Activated CD4-positive, alpha-beta T cell treated with anti-CD3 and anti-CD28 coated beads, Interleukin-2, amount 10 ng/mL, durations not matched to agents 7 days and 5 days (primary cell): ENCODE results near the gene SLC25A48. TPM values are rescaled to one million over a fixed set of nuclear protein-coding genes. Genes with fewer than 3 reads are reported as not detected.

ENCODE experiments used
- CTCF ChIA-PET: fragments of 350-600 bp; sonication (Branson Sonifier 250); formaldehyde crosslinking; loops from one replicate; lab custom pipeline; 2021; ENCODE audit warnings: antibody characterized with exemption; lab: Charles Lee
- POLR2A ChIA-PET: fragments of 350-600 bp; sonication (Branson Sonifier 250); formaldehyde crosslinking; loops from one replicate; lab custom pipeline; 2021; ENCODE audit warnings: antibody characterized with exemption; lab: Charles Lee
- DNase-seq: peaks from one replicate; pipeline ENCODE4 v3.0.0-alpha.2; 2020
- H3K27ac Mint-ChIP-seq: one replicate; pipeline ENCODE4 v1.8.0; 2021; ENCODE audit warnings: mild to moderate bottlenecking, moderate library complexity, mixed read lengths
- H3K27me3 Mint-ChIP-seq: one replicate; pipeline ENCODE4 v1.8.0; 2021; ENCODE audit warnings: mixed read lengths
- H3K36me3 Mint-ChIP-seq: one replicate; pipeline ENCODE4 v1.8.0; 2021; ENCODE audit warnings: low read depth, mixed read lengths
- H3K4me1 Mint-ChIP-seq: one replicate; pipeline ENCODE4 v1.8.0; 2021; ENCODE audit warnings: mixed read lengths
- H3K4me3 Mint-ChIP-seq: one replicate; pipeline ENCODE4 v1.8.0; 2021; ENCODE audit warnings: mild to moderate bottlenecking, moderate library complexity, mixed read lengths
- H3K9me3 Mint-ChIP-seq: one replicate; pipeline ENCODE4 v1.8.0; 2021; ENCODE audit warnings: mixed read lengths
- total RNA-seq, 2 experiments: library from RNA; stranded (reverse); gene quantifications; one replicate each; pipeline ENCODE4 v1.2.3, GENCODE V29; 2021

The SLC25A48 gene
- total RNA-seq, 2 experiments from 2014 or later, result not detected

DNA sequence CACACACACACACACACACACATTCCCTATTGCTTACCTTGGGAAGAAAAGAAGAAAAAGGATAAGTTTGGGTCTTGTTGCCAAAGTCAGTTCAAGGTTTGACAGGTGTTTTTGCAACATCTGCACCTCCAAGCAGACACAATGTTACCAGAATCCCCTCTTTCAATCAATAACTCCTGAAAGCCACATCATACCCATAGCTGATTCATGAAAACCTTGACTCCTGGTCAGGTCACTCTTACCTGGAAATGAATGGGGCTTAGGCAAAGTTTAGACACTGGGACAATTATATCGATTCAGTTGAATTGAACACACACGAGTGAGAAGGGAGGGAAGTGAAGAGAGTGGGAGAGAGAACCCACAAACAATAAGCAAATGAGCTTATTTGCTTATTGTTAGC, 34.2 kb downstream of the SLC25A48 start:
- no peak for DNase-seq
- Mint-ChIP-seq H3K36me3 (no peaks in the 10 kb centered on the region), H3K9me3 (no peaks in the 10 kb centered on the region), H3K27ac (no peak overlapping the region), H3K4me1 (no peaks in the 10 kb centered on the region), H3K4me3 (no peak overlapping the region), H3K27me3 (no peaks in the 10 kb centered on the region)
- POLR2A ChIA-PET, result no interaction called here
- CTCF ChIA-PET, result no interaction called here

GRCh38 chr5:135869276-135869675, 34.8 kb downstream of the SLC25A48 start:
- H3K27me3 Mint-ChIP-seq, result no peaks in the 10 kb centered on the region
- no peaks in the 10 kb centered on the region for H3K36me3 Mint-ChIP-seq
- no peak overlapping the region for H3K4me3 Mint-ChIP-seq
- no peak overlapping the region for H3K27ac Mint-ChIP-seq
- POLR2A ChIA-PET, result no interaction called here
- H3K9me3 Mint-ChIP-seq, result no peaks in the 10 kb centered on the region
- CTCF ChIA-PET, result no interaction called here
- DNase-seq, result no peak
- H3K4me1 Mint-ChIP-seq, result no peaks in the 10 kb centered on the region

GRCh38 chr5:135869935-135870334, 35.5 kb downstream of the SLC25A48 start:
- DNase-seq, result no peak
- H3K36me3 Mint-ChIP-seq, result no peaks in the 10 kb centered on the region
- H3K9me3 Mint-ChIP-seq, result no peaks in the 10 kb centered on the region
- H3K4me3 Mint-ChIP-seq, result no peak overlapping the region
- no peaks in the 10 kb centered on the region for H3K4me1 Mint-ChIP-seq
- ChIA-PET CTCF (no interaction called here), POLR2A (no interaction called here)
- H3K27ac Mint-ChIP-seq, result no peak overlapping the region
- no peaks in the 10 kb centered on the region for H3K27me3 Mint-ChIP-seq

DNA sequence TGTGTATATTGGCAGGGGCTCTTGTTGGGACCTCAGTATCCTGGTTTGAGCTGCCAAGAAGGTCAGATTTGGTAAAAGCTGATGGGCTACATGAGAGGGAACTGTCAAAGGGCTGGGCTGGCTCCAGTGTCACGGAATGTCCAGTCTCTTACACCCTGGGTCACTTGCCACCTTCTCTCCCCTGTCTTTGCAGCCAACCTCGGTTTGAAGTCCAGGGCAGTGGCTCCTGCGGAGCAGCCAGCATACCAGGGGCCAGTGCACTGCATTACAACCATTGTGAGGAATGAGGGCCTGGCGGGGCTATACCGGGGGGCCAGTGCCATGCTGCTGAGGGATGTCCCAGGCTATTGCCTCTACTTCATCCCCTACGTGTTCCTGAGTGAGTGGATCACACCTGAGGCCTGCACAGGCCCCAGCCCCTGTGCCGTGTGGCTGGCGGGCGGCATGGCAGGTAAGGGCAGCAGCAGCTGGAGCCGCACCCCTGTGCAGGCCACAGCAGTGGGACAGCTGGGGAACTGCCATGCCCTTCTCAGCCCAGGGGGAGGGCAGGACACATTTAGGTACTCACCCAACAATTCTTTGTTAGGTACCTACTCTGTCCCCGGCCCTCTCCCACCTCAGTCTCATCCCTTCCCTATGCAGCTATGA, 36.9 kb downstream of the SLC25A48 start:
- H3K9me3 Mint-ChIP-seq, result no peaks in the 10 kb centered on the region
- H3K4me1 Mint-ChIP-seq, result no peaks in the 10 kb centered on the region
- H3K4me3 Mint-ChIP-seq, result no peak overlapping the region
- POLR2A ChIA-PET, result no interaction called here
- DNase-seq, result no peak
- CTCF ChIA-PET, result no interaction called here
- H3K27me3 Mint-ChIP-seq, result peaks cover 2% of the 10 kb centered on the region
- no peaks in the 10 kb centered on the region for H3K36me3 Mint-ChIP-seq
- H3K27ac Mint-ChIP-seq, result no peak overlapping the region

DNA sequence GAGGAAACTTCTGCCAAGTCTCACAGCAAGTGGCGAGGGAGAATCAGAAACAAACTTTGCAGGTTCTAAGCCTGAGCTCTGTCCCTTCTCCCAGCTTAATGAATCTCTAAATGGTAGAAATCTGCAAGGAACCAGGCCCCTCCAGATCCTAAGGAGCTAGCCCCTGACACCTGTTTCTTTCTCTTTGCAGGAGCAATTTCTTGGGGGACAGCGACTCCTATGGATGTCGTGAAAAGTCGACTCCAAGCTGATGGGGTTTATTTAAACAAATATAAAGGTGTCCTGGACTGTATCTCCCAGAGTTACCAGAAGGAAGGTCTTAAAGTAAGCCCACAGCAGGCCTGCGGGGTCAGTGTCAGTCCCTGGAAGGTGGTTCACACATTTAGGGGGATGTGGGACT, 39.4 kb downstream of the SLC25A48 start:
- no peak for DNase-seq
- no peak overlapping the region for H3K27ac Mint-ChIP-seq
- no peak overlapping the region for H3K4me3 Mint-ChIP-seq
- no peaks in the 10 kb centered on the region for H3K36me3 Mint-ChIP-seq
- peaks cover 4% of the 10 kb centered on the region for H3K27me3 Mint-ChIP-seq
- POLR2A ChIA-PET, result no interaction called here
- H3K4me1 Mint-ChIP-seq, result no peaks in the 10 kb centered on the region
- CTCF ChIA-PET, result no interaction called here
- no peaks in the 10 kb centered on the region for H3K9me3 Mint-ChIP-seq

GRCh38 chr5:135874461-135874860, 40.0 kb downstream of the SLC25A48 start:
- DNase-seq, result no peak
- Mint-ChIP-seq H3K4me1 (no peaks in the 10 kb centered on the region), H3K9me3 (no peaks in the 10 kb centered on the region), H3K36me3 (no peaks in the 10 kb centered on the region), H3K27me3 (peaks cover 4% of the 10 kb centered on the region), H3K27ac (no peak overlapping the region), H3K4me3 (no peak overlapping the region)
- POLR2A ChIA-PET, result no interaction called here
- CTCF ChIA-PET, result no interaction called here

DNA sequence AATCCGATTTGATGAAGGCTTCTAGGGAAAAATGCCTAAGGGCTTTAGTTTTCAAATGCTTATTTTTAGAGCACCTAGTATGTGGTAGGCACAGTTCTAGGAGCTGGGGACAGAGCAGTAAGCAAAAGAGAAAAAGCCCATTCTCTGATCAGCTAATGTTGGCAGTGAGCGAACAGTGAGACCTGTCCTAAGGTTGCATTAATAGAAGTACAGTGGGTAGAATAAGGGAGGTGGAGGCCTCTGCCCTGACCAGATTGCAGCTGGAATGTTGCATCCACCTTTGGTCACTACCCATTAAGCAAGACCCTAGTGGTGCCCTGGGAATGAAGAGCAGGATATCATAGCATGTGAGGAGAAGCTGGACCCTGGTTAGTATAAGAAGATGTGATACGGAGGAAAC, 41.1 kb downstream of the SLC25A48 start:
- no peak overlapping the region for H3K27ac Mint-ChIP-seq
- H3K4me3 Mint-ChIP-seq, result no peak overlapping the region
- DNase-seq, result no peak
- no peaks in the 10 kb centered on the region for H3K9me3 Mint-ChIP-seq
- POLR2A ChIA-PET, result no interaction called here
- H3K36me3 Mint-ChIP-seq, result no peaks in the 10 kb centered on the region
- no peaks in the 10 kb centered on the region for H3K4me1 Mint-ChIP-seq
- H3K27me3 Mint-ChIP-seq, result peaks cover 5% of the 10 kb centered on the region
- CTCF ChIA-PET, result no interaction called here

- DNase-seq, result no peak
- H3K36me3 Mint-ChIP-seq, result no peaks in the 10 kb centered on the region
- H3K27ac Mint-ChIP-seq, result no peak overlapping the region
- H3K4me1 Mint-ChIP-seq, result no peaks in the 10 kb centered on the region
- peaks cover 7% of the 10 kb centered on the region for H3K27me3 Mint-ChIP-seq
- ChIA-PET POLR2A (no interaction called here), CTCF (no interaction called here)
- no peaks in the 10 kb centered on the region for H3K9me3 Mint-ChIP-seq
- no peak overlapping the region for H3K4me3 Mint-ChIP-seq
These were observed 41.7 kb downstream of the SLC25A48 start for GRCh38 chr5:135876146-135876545.

GRCh38 chr5:135877570-135878155, 43.2 kb downstream of the SLC25A48 start:
- Mint-ChIP-seq H3K36me3 (no peaks in the 10 kb centered on the region), H3K27ac (no peak overlapping the region), H3K4me3 (no peak overlapping the region), H3K27me3 (peaks cover 7% of the 10 kb centered on the region), H3K4me1 (no peaks in the 10 kb centered on the region), H3K9me3 (no peaks in the 10 kb centered on the region)
- ChIA-PET POLR2A (no interaction called here), CTCF (no interaction called here)
- DNase-seq, result no peak

GRCh38 chr5:135878156-135878620, 43.7 kb downstream of the SLC25A48 start:
- CTCF ChIA-PET, result no interaction called here
- H3K27me3 Mint-ChIP-seq, result peaks cover 7% of the 10 kb centered on the region
- no peaks in the 10 kb centered on the region for H3K36me3 Mint-ChIP-seq
- no peak for DNase-seq
- H3K4me3 Mint-ChIP-seq, result no peak overlapping the region
- POLR2A ChIA-PET, result no interaction called here
- H3K27ac Mint-ChIP-seq, result no peak overlapping the region
- no peaks in the 10 kb centered on the region for H3K9me3 Mint-ChIP-seq
- no peaks in the 10 kb centered on the region for H3K4me1 Mint-ChIP-seq

GRCh38 chr5:135879591-135879990, 45.1 kb downstream of the SLC25A48 start:
- H3K4me1 Mint-ChIP-seq, result no peaks in the 10 kb centered on the region
- peaks cover 7% of the 10 kb centered on the region for H3K27me3 Mint-ChIP-seq
- CTCF ChIA-PET, result no interaction called here
- H3K9me3 Mint-ChIP-seq, result no peaks in the 10 kb centered on the region
- H3K4me3 Mint-ChIP-seq, result no peak overlapping the region
- DNase-seq, result no peak
- POLR2A ChIA-PET, result no interaction called here
- no peak overlapping the region for H3K27ac Mint-ChIP-seq
- H3K36me3 Mint-ChIP-seq, result no peaks in the 10 kb centered on the region

GRCh38 chr5:135880278-135880677, 45.8 kb downstream of the SLC25A48 start:
- Mint-ChIP-seq H3K4me3 (no peak overlapping the region), H3K27ac (no peak overlapping the region), H3K36me3 (no peaks in the 10 kb centered on the region), H3K9me3 (no peaks in the 10 kb centered on the region), H3K27me3 (peaks cover 11% of the 10 kb centered on the region), H3K4me1 (no peaks in the 10 kb centered on the region)
- DNase-seq, result no peak
- ChIA-PET POLR2A (no interaction called here), CTCF (no interaction called here)

DNA sequence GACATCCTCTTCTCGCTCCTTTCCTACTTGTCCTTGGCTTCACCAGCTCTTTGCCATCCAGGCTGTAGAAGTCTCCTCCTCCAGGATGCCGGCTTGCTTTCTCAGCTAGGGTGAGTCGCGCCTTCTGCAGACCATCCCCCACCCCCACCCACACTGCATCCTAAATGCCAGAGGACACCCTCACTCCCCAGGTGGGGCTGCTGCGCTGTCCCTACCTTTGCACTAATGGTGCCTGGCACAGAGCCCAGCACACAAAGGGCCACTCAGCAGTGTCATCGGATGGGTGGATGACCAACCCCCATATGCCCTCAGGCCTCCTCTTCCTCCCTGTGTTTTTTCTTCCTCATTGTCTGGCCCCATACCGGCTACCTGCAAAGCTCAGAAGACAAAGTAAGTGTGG, 46.3 kb downstream of the SLC25A48 start:
- H3K4me1 Mint-ChIP-seq, result no peaks in the 10 kb centered on the region
- peaks cover 13% of the 10 kb centered on the region for H3K27me3 Mint-ChIP-seq
- no peak overlapping the region for H3K27ac Mint-ChIP-seq
- DNase-seq, result no peak
- H3K4me3 Mint-ChIP-seq, result no peak overlapping the region
- POLR2A ChIA-PET, result no interaction called here
- CTCF ChIA-PET, result no interaction called here
- no peaks in the 10 kb centered on the region for H3K9me3 Mint-ChIP-seq
- no peaks in the 10 kb centered on the region for H3K36me3 Mint-ChIP-seq

DNA sequence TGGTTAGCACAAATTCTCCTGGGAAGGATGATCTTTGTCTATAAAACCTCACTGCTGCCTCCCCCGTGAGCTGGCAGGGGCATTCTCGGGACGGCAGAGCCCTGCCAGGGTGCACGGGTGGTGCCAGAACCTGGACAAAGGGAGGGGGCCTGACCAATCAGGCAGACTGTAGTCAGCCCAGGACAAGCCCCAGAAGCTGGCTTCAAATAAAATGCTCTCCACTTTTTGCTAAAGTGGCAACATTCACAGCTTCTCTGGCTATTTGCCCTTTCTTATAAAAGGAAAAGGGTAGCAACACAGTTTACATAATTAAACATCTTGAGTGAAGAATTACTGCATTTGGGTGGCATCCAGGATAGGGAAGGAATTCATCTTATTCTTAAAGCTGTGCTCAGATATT, 46.8 kb downstream of the SLC25A48 start:
- no peaks in the 10 kb centered on the region for H3K9me3 Mint-ChIP-seq
- H3K36me3 Mint-ChIP-seq, result no peaks in the 10 kb centered on the region
- no peak overlapping the region for H3K27ac Mint-ChIP-seq
- DNase-seq, result no peak
- H3K4me3 Mint-ChIP-seq, result no peak overlapping the region
- POLR2A ChIA-PET, result no interaction called here
- peaks cover 13% of the 10 kb centered on the region for H3K27me3 Mint-ChIP-seq
- no peaks in the 10 kb centered on the region for H3K4me1 Mint-ChIP-seq
- CTCF ChIA-PET, result interaction anchor here (1.0 kb wide), 1 partner anchor 10 kb away, joined by 4 read pairs; no protein-coding TSS in a partner anchor
